Activated CD4-positive, CD25-positive, alpha-beta regulatory T cell treated with anti-CD3 and anti-CD28 coated beads, Interleukin-2, amount 50 U/mL, for 16 hours (primary cell): ENCODE measurements around the gene FLOT2.
"Not testable (repeated sequence)": the region's sequence is repeated elsewhere in the genome, so short reads cannot be mapped to it uniquely, and the experiment has no call there.

ENCODE experiments used
- DNase-seq: peaks from one replicate; pipeline ENCODE4 v3.0.0-alpha.2; 2020; ENCODE audit warnings: low read depth, low spot score

Gene FLOT2

GRCh38 chr17:28873839-28874238 lies 23.7 kb downstream of the FLOT2 start:
- no peak for DNase-seq

GRCh38 chr17:28871056-28871579 lies 26.4 kb downstream of the FLOT2 start:
- peak; percentile 10 for DNase-seq

GRCh38 chr17:28867276-28867675 lies 30.3 kb downstream of the FLOT2 start:
- no peak for DNase-seq

GRCh38 chr17:28865946-28866752 lies 31.4 kb downstream of the FLOT2 start:
- DNase-seq: no peak

- no peak for DNase-seq
These were observed 32.3 kb downstream of the FLOT2 start for GRCh38 chr17:28864991-28865849.

GRCh38 chr17:28863953-28864352 lies 33.6 kb downstream of the FLOT2 start:
- DNase-seq: no peak

- no peak for DNase-seq
These were observed 35.0 kb downstream of the FLOT2 start for GRCh38 chr17:28862561-28862960.

- DNase-seq: no peak
These were observed 35.9 kb downstream of the FLOT2 start for GRCh38 chr17:28861393-28862203.

- no peak for DNase-seq
These were observed 37.1 kb downstream of the FLOT2 start for GRCh38 chr17:28860363-28860808.

GRCh38 chr17:28858801-28859355 lies 38.7 kb downstream of the FLOT2 start:
- no peak for DNase-seq

GRCh38 chr17:28857905-28858800 lies 39.4 kb downstream of the FLOT2 start:
- no peak for DNase-seq

GRCh38 chr17:28856028-28856574 lies 41.4 kb downstream of the FLOT2 start:
- no peak for DNase-seq

- DNase-seq: no peak
These were observed 42.2 kb downstream of the FLOT2 start for GRCh38 chr17:28855336-28855679.

- peak; percentile 71 for DNase-seq
These were observed 42.8 kb downstream of the FLOT2 start, which contains the start of gene ERAL1 for GRCh38 chr17:28854457-28855335. Gene ERAL1, plus strand, starts transcription at chr17:28855016. Its CDS starts 19 bp downstream, at chr17:28855035.

GRCh38 chr17:28853295-28853694 lies 44.2 kb downstream of the FLOT2 start:
- DNase-seq: no peak

GRCh38 chr17:28849281-28849680 lies 48.3 kb downstream of the FLOT2 start:
- DNase-seq: no peak

- DNase-seq: peak; percentile 16
These were observed 48.9 kb downstream of the FLOT2 start for GRCh38 chr17:28848667-28849066.

- not testable (repeated sequence) for DNase-seq
These were observed 50.8 kb downstream of the FLOT2 start for GRCh38 chr17:28846699-28847098.

GRCh38 chr17:28846231-28846630 lies 51.3 kb downstream of the FLOT2 start:
- no peak for DNase-seq
